GM08714 (cell line): ENCODE results near the gene ELFN1.
"Not testable (repeated sequence)": the region's sequence is repeated elsewhere in the genome, so short reads cannot be mapped to it uniquely, and the experiment has no call there.

Experiments
- H3K4me3 ChIP-seq: fragments of 200-500 bp; sonication (Bioruptor generic); 2 replicates; pipeline ENCODE4 v1.5.1; 2014; ENCODE audit warnings: mild to moderate bottlenecking, low read length, inconsistent platforms
- ZNF274 ChIP-seq: IDR thresholded peaks from 2 replicates; pipeline ENCODE4 v1.6.1; 2012; ENCODE audit warnings: mild to moderate bottlenecking, low read depth, low read length

Gene ELFN1

DNA sequence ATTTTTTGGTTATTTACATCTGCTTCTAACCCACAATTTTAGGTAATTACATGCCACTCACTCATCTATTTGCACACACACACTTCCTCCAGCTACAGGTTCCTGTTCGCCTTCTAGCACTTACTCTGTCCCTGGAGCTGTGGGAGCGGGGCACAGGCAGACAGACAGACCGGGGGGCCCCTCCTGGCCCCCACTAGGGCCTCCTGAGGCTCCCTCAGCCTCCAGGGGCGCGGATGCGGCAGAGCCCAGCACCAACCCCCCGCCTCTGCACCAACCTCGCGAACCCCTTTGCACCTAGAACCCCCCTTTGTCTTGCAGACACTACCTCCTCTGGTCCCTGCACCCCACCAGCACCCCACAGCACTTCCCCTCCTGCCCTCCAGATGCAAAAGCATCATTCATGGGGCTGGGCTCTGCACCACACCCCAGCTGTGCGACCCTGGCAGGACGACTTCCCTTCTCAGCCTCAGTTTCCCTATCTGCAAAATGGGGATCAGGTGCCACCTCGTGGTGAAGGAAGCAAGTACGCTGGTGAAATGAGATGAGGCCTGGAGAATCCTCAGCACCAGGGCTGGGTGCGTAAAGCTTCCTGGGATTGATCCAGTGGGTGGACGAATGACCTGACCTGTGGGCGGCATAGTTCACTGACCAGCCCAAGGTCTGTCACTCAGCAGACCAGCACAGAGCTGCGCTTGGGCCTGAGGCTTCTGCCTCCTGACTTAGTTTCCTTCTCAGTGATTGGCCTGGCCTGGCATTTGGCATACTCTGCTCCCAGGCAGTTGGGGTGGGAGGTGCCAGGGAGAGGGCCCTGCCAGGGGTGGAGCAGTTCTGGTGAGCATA lies 37.9 kb downstream of the ELFN1 start:
- H3K4me3 ChIP-seq = no peak overlapping the region
- no peak for TF ChIP-seq ZNF274

DNA sequence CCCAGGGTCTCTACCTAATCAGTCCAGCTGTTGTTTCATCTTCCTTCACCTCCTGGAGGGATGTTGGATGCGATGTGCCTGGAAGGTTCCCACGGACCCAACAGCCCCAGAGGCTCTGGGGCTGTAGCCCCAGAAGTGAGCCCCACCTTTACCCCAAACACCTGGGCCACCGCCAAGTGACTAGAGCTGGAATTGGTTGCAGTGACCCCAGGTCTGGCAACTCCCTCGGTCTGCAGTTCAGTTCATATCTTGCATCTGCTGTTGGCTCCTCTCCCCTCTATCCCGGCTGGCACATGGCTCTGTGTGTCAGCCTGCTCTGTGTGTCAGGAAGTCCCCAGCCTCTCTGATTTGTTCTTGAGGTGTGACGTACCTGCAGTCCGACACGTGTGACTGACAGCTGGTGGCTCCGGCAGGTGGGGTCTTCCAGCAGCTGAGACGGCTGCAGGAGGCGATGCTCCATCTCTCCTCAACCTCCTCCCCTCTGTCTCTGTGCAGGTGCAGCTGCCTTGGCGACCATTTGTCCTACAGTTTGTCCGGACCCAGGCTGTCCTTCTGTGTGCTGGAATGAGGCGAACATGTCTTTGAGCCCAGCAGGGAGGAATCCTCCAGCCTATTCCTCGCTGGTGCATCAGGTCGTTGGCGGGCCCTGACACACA lies 38.6 kb downstream of the ELFN1 start:
- H3K4me3 ChIP-seq = no peak overlapping the region
- TF ChIP-seq ZNF274 = no peak

DNA sequence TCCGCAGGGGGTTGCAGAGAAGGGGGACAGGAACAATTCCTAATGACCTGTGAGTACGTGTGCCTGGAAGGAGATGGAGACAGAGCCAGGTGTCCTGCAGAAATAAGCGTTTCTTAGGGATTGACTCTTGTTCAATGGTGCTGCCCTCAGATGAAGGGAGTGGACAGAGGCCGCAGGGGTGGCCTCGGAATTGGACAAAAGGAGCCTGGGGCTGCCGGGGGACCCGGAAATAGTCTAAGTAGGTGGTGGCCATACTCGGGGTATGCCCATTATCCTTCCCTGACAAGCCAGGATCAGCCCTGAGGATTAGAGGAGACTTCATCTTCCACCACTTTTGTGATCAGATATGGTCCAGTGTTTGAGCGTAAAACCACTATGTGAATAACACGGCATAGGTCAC lies 39.2 kb downstream of the ELFN1 start:
- TF ChIP-seq ZNF274 = no peak
- no peak overlapping the region for H3K4me3 ChIP-seq

DNA sequence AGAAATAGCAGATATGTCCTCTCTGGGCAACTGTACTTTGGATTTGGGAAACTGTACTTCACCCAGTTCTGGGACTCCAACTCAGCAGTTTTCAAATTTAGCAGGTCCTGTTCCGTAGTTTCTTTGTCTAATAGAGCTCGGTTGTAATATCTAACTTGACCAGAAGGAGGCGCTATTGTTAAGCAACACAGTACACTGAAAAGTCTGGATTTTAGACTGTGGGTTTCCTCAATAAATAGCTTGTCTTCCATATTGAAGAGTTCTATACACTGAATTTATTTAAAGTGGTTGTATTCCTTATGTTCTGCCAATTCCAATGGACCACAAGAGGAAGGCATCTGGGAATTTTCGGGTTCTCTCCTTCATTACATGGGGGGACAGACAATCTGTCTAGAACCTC lies 39.8 kb downstream of the ELFN1 start:
- no peak overlapping the region for H3K4me3 ChIP-seq
- no peak for TF ChIP-seq ZNF274

DNA sequence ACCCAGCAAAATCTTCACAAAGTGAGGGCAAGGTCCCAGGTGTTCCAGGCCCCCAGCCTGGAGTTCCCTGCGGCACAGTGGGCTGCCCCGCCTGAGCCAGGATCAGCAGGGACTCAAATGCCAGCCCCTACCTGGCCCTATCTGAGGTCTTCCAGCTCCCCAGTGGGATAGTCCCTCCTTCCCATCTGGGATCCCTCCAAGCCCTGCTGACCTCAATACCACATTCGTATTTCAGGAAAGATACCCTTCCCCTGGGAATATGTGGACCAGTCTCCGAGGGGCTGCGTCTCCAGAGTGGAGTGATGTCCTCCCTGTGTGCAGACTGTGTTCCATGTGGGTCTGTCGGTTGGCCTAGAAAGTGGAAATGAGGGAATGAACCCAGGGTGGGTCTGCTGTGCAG lies 40.9 kb downstream of the ELFN1 start:
- no peak for TF ChIP-seq ZNF274
- H3K4me3 ChIP-seq = no peak overlapping the region

DNA sequence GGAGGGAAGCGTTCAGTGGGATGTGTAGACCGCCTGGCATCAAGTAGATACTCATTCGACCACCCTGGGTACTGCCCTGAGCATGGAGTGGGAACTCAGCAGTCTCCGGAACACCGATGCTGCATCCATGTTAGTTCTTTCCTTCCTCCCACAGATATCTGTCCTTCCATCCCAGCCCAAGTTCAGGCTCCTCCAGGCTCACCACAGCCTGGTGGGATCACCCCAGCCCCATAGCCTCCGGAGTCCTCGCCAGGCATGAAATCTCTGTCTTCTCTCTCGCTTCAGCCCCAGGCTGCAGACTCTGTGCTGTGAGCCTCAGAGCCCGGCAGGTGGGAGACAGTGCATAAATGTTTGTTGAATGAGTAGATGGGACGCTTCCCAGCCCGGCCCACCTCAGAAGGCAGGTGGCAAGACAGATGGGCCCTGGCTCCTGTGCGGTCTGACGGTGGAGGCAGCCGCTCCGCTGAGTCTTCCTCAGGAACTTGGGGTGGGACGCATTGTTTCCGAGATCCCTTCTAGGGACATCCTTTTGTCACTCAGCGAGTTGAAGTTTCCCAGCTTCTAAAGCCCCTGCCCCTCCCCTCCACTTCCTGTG lies 42.9 kb downstream of the ELFN1 start:
- no peak for TF ChIP-seq ZNF274
- H3K4me3 ChIP-seq = no peak overlapping the region

DNA sequence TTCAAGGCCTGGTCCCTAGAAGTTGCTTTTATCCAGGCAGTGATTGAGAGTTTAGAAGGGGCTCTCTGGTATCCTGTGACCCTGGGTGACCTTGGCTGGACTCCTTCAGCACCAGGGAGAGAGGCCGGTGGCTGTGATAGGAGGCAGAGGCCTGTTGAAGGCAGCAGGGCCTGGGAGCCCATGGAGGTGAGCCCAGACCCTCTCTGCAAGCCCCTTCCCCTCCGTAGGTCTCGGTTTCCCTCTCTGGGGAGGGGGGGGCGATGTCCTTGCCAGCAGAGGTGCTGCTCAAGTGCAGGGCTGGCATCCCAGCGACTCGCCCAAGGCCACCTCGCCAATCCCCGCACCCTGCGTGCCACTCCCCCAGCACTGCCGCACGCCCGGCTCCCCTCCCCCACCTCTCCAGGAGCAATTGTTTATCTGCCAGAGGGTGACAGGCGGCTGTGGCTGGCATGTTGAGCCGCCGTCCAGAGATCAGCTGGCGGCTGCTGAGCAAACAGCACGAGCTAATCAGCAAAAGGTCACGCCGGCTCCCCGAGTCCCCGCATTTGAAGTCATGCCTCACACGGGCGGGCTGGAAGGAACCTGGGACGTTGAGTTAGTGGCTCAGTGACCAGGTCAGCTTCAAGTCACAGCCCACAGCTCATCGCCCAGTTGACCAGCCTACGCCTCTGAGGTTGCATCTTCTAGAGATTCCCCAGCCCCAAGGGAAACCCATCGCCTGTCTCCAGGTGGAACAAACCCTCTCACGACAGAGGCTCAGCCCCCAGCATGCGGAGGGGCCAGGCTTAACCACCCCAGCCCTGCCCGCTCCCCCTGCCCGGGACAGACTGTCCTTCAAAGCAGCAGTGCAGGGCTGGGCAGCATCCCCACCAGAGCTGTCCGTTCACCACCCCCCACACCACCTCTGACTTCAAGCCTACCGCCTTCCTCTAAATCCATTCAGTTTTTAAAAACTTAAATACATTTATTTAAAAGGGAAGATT lies 43.7 kb downstream of the ELFN1 start:
- TF ChIP-seq ZNF274 = no peak
- H3K4me3 ChIP-seq = no peak overlapping the region

DNA sequence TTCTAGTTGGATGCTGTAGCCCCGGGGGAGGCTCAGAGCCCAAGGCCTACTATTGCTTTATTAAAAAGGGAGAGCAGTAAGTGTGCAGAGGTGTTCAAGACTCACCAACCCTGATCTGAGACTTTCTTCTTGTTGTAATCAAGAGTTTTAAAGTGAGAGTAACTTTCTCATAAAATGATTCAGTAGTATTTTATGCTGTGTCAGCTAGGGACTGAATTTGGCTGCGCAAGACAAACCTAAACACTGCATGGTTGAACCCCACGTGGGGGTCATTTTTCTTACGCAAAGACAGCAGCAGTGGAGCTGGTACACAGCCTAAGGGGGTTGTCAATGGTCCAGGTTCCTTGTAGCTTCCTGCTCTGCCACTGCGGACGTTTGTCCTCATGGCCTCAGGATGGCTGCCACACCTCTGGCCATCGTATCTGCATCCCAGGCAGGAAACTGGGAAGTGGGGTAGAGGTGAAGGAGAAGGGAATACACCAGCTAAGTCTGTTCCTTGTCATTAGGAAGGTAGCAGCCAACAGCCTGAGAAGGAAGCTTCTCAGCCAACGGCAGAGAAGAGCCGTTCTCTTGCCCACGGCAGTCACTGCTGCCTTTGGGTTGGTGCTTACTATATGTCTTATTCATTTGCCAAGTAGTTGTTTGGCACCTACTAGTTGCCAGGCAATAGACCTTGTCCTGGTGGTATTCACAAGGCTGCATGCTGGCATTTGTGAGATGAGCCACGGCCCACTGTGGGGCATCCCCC lies 44.7 kb downstream of the ELFN1 start:
- TF ChIP-seq ZNF274 = no peak
- no peak overlapping the region for H3K4me3 ChIP-seq

DNA sequence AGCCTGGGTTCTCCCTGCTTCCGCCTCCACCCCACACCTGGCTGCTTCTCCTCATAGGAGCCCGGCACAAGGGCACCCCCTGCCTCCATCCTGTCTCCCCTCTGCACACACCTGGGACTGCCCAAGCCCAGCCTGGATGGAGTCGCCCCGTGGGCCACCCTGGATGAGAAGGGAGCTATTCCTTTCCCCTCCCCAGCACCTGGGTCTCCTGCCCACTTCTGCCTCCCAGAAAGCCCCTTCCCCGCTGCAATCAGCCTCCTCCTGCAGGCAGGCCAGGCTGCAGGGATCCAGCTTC lies 45.2 kb downstream of the ELFN1 start:
- no peak for TF ChIP-seq ZNF274
- no peak overlapping the region for H3K4me3 ChIP-seq

DNA sequence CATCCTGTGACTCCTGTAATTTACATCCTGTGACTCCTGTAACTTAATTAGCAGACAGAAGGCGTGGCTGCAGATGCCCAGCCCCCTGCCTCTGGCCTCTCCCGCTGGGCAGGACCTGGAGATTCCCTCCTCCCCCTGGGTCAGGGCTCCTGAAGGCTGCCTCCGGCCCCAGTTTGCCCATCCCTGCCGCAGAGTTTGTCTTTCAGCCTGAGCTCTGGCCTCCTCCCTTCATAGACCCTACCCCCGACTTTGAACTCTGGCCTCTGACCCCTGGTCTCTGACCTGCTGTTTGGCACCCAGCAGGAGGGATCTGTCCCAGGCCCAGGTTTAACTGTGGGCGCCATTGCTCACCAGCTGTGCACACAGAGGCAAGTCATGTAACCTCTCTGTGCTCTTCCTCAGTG lies 45.6 kb downstream of the ELFN1 start:
- no peak for TF ChIP-seq ZNF274
- H3K4me3 ChIP-seq = no peak overlapping the region

DNA sequence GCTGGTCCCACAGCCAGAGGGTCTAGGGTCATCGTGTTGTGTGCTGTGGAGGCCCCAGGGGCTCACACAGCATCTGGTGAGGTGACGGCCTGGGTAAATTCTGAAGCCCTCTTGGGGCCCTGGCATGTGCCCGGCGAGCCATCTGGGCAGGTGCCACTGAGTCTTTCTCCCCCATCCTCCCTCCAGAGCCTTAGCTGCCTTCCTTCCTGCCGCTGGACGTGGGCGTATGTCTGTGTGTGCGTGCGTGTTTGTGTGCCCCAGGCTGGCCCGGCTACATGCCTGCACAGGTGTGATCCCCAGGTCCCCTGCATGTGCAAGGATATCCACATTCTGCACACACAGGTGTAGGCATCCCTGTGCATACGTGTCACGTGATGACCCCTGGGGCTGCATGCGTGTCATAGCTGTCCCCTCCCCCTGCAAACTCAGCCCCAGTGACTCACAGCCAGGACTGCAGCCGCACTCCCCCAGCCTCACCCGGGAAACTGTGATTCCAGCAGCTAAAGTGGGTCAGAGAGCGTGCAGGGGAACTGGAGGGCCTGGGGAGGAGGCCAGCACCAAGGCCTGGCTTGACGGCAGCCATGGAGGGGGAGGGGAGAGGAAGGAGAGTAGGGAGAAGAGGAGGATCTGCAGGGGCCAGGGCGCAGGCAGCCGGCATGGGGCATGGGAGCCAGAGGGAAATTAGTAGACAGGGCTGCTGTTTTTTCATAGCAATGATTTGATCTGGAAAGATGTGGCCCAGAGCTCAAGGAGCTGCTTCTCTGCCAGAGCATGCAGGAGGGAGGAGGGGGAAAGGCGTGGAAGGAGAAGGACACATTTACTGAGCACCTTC lies 46.4 kb downstream of the ELFN1 start:
- H3K4me3 ChIP-seq = no peak overlapping the region
- TF ChIP-seq ZNF274 = no peak

DNA sequence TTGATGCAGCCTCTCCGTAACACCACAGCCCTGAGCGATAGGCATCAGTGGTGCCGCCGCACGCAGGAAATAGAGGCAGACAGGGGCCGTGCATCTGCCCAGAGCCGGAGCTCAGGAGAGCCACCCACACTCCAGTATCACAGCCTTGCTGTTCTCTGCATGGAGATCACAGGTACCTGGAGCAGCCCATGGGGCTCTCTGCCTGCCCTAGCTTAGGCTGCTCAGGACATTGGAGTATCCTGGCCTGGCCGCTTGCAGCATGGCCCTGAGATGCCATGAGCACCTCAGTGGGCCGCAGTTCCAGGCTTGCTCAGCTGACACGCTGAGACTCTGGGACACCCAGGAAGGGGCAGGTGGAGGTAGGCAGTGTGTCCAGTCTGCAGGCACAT lies 47.0 kb downstream of the ELFN1 start:
- H3K4me3 ChIP-seq = no peak overlapping the region
- TF ChIP-seq ZNF274 = no peak

DNA sequence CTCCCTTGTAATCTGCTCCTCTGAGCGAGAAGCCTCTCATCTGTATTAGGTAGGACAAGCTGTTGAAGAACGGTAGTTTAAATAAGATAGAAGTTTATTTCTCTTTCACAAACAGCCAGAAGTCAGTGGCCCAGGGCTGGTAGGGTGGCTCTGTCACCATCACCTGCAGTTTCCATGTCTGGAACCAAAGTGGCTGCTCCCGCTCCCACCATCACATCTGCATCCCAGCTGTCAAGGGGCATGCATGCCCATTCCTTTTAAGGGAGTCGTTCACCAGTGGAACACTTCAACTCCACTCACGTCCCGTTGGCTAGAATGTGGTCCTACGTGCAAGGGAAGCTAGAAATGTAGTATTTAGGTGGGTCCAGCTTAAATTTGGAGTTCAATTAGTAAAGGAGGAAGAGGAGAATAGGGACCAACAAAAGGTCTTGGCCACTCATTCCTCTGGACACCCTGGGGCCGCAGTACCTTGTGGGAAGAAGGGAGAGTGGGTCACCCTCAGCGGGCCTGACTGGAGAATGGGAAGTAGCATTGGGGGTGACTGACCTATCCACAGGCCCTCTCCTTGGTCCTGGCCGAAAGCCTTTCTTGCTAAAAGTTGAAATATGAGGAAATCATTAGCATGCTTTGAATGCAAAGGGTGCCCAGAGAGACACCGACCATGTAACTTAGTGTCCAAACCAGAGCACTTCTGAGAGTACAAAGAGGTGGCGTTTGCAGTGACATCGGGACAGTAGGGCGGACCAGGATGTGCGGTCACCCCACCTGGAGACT lies 48.0 kb downstream of the ELFN1 start:
- H3K4me3 ChIP-seq = no peak overlapping the region
- no peak for TF ChIP-seq ZNF274

DNA sequence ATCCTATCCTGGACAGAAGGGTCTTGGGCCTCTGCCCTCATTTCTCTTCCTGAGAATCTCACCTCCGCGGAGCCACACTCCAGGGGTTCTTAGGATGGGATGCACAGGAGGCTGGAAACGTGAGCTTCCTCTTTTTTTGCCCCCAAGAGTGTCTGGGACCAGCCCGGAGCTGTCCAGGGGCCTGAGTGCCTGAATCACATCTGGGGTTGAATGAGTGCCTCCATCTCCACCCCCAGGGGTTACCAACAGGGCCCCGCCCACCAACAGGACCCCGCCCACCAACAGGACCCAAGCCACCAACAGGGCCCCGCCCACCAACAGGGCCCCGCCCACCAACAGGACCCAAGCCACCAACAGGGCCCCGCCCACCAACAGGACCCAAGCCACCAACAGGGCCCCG lies 48.8 kb downstream of the ELFN1 start:
- not testable (repeated sequence) for H3K4me3 ChIP-seq

DNA sequence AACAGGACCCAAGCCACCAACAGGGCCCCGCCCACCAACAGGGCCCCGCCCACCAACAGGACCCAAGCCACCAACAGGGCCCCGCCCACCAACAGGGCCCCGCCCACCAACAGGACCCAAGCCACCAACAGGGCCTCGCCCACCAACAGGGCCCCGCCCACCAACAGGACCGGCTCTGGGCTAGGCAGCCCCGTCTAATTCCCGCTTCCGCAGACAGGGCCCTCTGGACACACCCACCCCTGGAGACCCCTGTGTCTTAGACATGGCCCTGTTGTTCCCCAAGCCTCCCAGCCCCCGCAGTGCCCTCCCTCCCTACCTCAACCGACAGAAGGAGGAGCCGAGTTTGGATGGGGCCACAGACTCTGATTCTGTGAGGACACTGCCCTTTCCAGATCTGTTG lies 49.2 kb downstream of the ELFN1 start:
- not testable (repeated sequence) for H3K4me3 ChIP-seq
